Measurements from ENCODE around the gene LRRC7. TPM values are rescaled to one million over a fixed set of nuclear protein-coding genes. Genes with fewer than 3 reads are reported as not detected.
A peak's percentile ranks its signal among the peaks of the same experiment; 100 is the strongest.

LRRC7 gene
- 0.07 TPM in 1 of 2 replicates, not detected in the other for total RNA-seq (2021)
- Bru-seq, nascent RNA = percentile 2 among the genes with signal in this experiment
- BruChase-seq, experiment 1, labeled RNA remaining after a 2-hour chase = percentile 4 among the genes with signal in this experiment
- BruChase-seq, experiment 2, labeled RNA remaining after a 6-hour chase = percentile 2 among the genes with signal in this experiment
- long read RNA-seq, partial matches to known transcripts = 0 of 25 reads
- long read RNA-seq, other reads (novel, unspliced or antisense) = 25 of 25 reads

DNA sequence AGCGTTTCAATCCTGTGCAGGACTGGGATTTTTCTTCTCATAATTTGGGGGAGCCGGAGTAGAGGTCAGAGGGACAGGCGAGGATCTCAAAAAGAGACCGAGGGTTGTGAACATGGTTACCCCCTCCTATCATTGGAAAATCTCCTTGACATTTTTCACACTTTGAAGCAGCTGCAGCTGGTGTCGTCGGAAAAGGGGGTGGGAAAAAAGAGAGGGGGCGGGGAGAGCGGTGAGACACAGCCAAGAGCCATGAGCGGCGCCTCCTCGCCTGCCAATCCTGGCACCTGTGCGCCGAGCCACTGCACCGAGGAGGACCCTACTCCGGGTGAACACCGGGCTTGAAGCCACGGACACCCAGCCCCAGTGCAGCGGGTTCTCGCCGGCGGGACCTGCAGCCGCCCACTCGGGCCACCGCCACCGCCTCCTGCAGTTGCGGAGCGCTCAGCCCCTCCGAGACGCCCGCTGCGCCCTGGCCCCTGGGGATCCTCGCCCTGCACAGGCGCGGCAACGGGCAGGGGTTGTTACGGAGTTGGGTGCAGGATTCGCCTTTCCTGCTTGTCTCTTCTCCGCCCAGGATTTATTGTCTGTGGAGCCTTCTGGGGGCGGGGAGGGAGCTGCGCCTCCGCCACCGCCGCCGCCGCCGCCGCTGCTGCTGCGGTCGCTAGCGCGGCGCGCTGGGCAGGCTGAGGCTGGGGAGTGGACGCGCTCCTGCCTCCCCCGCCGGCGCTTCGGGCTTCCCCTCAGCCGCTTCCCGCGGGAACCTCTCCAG is at the start of gene LRRC7:
Gene LRRC7, plus strand, starts transcription at position 271 of the 769 bp plus-strand sequence. CDS start 718 bp downstream, outside the sequence.
- Histone ChIP-seq H3K4me1 (ENCODE audit: insufficient read depth, low read length, poor library complexity, severe bottlenecking) (peaks cover 18% of the 10 kb centered on the region), H3K27ac (ENCODE audit: low read depth, low read length, poor library complexity, severe bottlenecking) (no peak within 1 kb of the TSS), H3K9me3 (ENCODE audit: low read depth, low read length, poor library complexity, severe bottlenecking) (no peaks in the 10 kb centered on the region), H3K27me3 (replicated peaks; ENCODE audit: insufficient read depth, low read depth, low read length, poor library complexity) (peaks cover 75% of the 10 kb centered on the region), H3K4me3 (ENCODE audit: low read depth, low read length, poor library complexity, severe bottlenecking) (peak within 1 kb of the TSS; percentile 43), H3K36me3 (ENCODE audit: insufficient read depth, low read length, poor library complexity, severe bottlenecking) (no peaks in the 10 kb centered on the region)
- intact Hi-C loops (cut with micrococcal nuclease; ENCODE audit: unreplicated experiment) = no loop called here
- POLR2A ChIA-PET (ENCODE audit: low non-redundant PET) = no interaction called here
- TF ChIP-seq EZH2 (IDR thresholded peaks at IDR 0.05; ENCODE audit: borderline replicate concordance, low read depth, low read length, poor library complexity, severe bottlenecking) = no peak
- TF ChIP-seq, protein P1, sequence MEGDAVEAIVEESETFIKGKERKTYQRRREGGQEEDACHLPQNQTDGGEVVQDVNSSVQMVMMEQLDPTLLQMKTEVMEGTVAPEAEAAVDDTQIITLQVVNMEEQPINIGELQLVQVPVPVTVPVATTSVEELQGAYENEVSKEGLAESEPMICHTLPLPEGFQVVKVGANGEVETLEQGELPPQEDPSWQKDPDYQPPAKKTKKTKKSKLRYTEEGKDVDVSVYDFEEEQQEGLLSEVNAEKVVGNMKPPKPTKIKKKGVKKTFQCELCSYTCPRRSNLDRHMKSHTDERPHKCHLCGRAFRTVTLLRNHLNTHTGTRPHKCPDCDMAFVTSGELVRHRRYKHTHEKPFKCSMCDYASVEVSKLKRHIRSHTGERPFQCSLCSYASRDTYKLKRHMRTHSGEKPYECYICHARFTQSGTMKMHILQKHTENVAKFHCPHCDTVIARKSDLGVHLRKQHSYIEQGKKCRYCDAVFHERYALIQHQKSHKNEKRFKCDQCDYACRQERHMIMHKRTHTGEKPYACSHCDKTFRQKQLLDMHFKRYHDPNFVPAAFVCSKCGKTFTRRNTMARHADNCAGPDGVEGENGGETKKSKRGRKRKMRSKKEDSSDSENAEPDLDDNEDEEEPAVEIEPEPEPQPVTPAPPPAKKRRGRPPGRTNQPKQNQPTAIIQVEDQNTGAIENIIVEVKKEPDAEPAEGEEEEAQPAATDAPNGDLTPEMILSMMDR (conservative IDR thresholded peaks at IDR 0.05; ENCODE audit: low read depth, low read length) = no peak
- CTCF ChIA-PET = interaction anchor here (0.6 kb wide), 1 partner anchor 46 kb away, joined by 7 read pairs; no protein-coding TSS in a partner anchor
- peak; percentile 38 for DNase-seq (ENCODE audit: low spot score)
- no TSS peak for BruUV-seq (replicated peaks)

DNA sequence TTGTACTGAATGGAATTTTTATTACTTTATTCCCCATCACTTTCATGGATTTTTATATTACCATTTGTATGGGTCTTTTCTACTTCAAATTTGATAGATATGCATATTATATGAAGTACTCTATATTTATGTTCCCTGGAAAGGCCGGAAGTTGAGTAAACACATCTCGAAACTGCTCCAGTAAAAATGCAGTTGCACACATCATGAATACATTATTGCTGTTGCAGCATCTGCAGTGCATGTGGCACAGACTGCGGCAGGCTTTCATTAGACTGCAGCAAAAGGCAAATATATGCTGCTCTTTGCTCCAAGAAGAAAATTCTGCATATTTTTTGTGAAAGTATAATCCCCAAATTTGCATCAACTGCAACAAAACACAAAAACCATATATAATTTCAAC is 48.7 kb upstream of the LRRC7 start:
- DNase-seq (ENCODE audit: low spot score) = no peak
- Histone ChIP-seq H3K27ac (ENCODE audit: low read depth, low read length, poor library complexity, severe bottlenecking) (no peak overlapping the region), H3K36me3 (ENCODE audit: insufficient read depth, low read length, poor library complexity, severe bottlenecking) (no peaks in the 10 kb centered on the region), H3K9me3 (ENCODE audit: low read depth, low read length, poor library complexity, severe bottlenecking) (no peaks in the 10 kb centered on the region), H3K27me3 (replicated peaks; ENCODE audit: insufficient read depth, low read depth, low read length, poor library complexity) (no peaks in the 10 kb centered on the region), H3K4me3 (ENCODE audit: low read depth, low read length, poor library complexity, severe bottlenecking) (no peak overlapping the region), H3K4me1 (ENCODE audit: insufficient read depth, low read length, poor library complexity, severe bottlenecking) (no peaks in the 10 kb centered on the region)
- ChIA-PET CTCF (no interaction called here), POLR2A (ENCODE audit: low non-redundant PET) (no interaction called here)
- TF ChIP-seq, protein P1 (conservative IDR thresholded peaks at IDR 0.05; ENCODE audit: low read depth, low read length) = no peak
- TF ChIP-seq EZH2 (IDR thresholded peaks at IDR 0.05; ENCODE audit: borderline replicate concordance, low read depth, low read length, poor library complexity, severe bottlenecking) = no peak
- intact Hi-C loops (cut with micrococcal nuclease; ENCODE audit: unreplicated experiment) = no loop called here
- no TSS peak for BruUV-seq (replicated peaks)

DNA sequence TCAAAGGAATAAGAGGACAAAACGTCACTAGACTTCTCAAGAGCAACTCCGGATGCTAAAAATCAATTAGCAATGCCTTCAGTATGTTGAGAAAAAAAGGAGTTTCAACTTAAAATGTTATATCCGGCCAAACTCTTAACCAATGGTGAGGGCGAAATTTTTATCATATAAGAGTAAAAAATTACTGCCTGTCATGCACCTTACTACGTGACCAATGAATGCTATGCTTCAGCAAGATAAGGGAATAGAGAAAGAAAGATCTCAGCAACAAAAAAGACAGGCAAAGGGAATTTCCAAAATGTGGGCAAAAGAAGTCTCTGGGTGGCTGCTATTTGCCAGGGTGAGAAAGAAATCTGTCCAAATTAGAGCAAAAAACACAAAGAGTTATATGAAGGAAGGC is 47.4 kb upstream of the LRRC7 start:
- Histone ChIP-seq H3K27me3 (replicated peaks; ENCODE audit: insufficient read depth, low read depth, low read length, poor library complexity) (no peaks in the 10 kb centered on the region), H3K9me3 (ENCODE audit: low read depth, low read length, poor library complexity, severe bottlenecking) (no peaks in the 10 kb centered on the region), H3K27ac (ENCODE audit: low read depth, low read length, poor library complexity, severe bottlenecking) (no peak overlapping the region), H3K4me1 (ENCODE audit: insufficient read depth, low read length, poor library complexity, severe bottlenecking) (no peaks in the 10 kb centered on the region), H3K36me3 (ENCODE audit: insufficient read depth, low read length, poor library complexity, severe bottlenecking) (no peaks in the 10 kb centered on the region), H3K4me3 (ENCODE audit: low read depth, low read length, poor library complexity, severe bottlenecking) (no peak overlapping the region)
- TF ChIP-seq, protein P1 (conservative IDR thresholded peaks at IDR 0.05; ENCODE audit: low read depth, low read length) = no peak
- TF ChIP-seq EZH2 (IDR thresholded peaks at IDR 0.05; ENCODE audit: borderline replicate concordance, low read depth, low read length, poor library complexity, severe bottlenecking) = no peak
- no TSS peak for BruUV-seq (replicated peaks)
- intact Hi-C loops (cut with micrococcal nuclease; ENCODE audit: unreplicated experiment) = no loop called here
- ChIA-PET POLR2A (ENCODE audit: low non-redundant PET) (no interaction called here), CTCF (no interaction called here)
- DNase-seq (ENCODE audit: low spot score) = no peak
